ENCODE measurements around the gene TMEM258. TPM values are rescaled to one million over a fixed set of nuclear protein-coding genes. Genes with fewer than 3 reads are reported as not detected.

Gene TMEM258
- total and polyA plus RNA-seq, 9 of the 15 experiments (the other 6 are each of a cell fraction or from before 2014, with no cell fraction given) = 97.2 to 856 (median 231) TPM

DNA sequence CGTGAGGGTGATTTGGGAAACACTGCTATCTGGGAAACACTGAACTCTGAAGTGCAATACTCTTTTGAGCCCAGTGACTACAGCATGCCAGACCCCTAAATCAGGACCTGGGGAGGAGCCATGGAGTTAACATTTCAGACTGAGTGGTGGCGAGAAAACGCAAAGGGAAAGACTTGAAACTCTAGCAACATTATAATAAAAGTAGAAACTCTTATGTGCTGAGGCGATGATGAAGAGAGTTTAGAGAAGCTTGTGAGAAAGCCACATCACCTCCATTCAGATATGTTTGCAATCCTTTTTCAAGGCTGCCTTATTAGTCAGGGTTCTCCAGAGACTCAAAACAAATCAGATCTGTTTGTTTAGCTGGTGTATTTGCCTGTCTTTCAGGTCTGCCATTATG, 2.2 kb upstream of the TMEM258 start:
- TF ChIP-seq SIN3A (IDR thresholded peaks at IDR 0.05; ENCODE audit: borderline replicate concordance in 2 of 2, control insufficient read depth in 1 of 2, low read depth in 2 of 2, low read length in 2 of 2) (no peak), ZNF699 (CRISPR knock-in tag; IDR thresholded peaks at IDR 0.05; ENCODE audit: insufficient replicate concordance) (no peak), MTA2 (IDR thresholded peaks at IDR 0.05; ENCODE audit: low read depth) (no peak), MIER1 (IDR thresholded peaks at IDR 0.05; ENCODE audit: low read depth) (0 out of 2 replicates have a peak, but pooled peaks have one; percentile 66)
- FAIRE-seq = no peak
- H3K27me3 ChIP-seq (ENCODE audit: control insufficient read depth in 2 of 2, insufficient read depth in 2 of 2, low read length in 2 of 2) = no peaks in the 10 kb centered on the region
- H3K4me1 ChIP-seq (replicated peaks in 1 of 2; ENCODE audit: control insufficient read depth in 2 of 2, insufficient read depth in 2 of 2, low read length in 2 of 2) = peaks cover 25 to 33% of the 10 kb centered on the region in 2 experiments
- ChIA-PET POLR2A (no interaction called here), CTCF (ENCODE audit: low intra/inter-chr PET ratio) (no interaction called here)
- no peak overlapping the region for H3K4me3 ChIP-seq
- peaks cover 70% of the 10 kb centered on the region for H3K36me3 ChIP-seq (ENCODE audit: control insufficient read depth, insufficient read depth, low read length)
- in situ Hi-C loops (cut with MboI) (loop anchor here (5.0 kb wide), 1 partner anchor 47 kb away; no protein-coding TSS in a partner anchor), intact Hi-C loops (cut with micrococcal nuclease) (no loop called here)
- H3K79me2 ChIP-seq (ENCODE audit: control insufficient read depth, insufficient read depth, low read length) = peaks cover 94% of the 10 kb centered on the region
- WGBS (ENCODE audit: insufficient coverage, low coverage, missing lambda C conversion rate) = 67% methylated on average over 4 of the region's 4 CpGs
- H3K9me1 ChIP-seq (ENCODE audit: control insufficient read depth, insufficient read depth, low read length) = no peaks in the 10 kb centered on the region
- no TSS peak for BruUV-seq (replicated peaks)
- H3K9ac ChIP-seq (ENCODE audit: insufficient read depth in 1 of 2, low read depth in 2 of 2, low read length in 2 of 2) = peak overlapping the region; percentile 31 to 44; a peak in 3 of 4 replicates
- ATAC-seq = no peak
- H3K27ac ChIP-seq (ENCODE audit: extremely low read depth, low read depth, low read length) = peak overlapping the region; percentile 28; the same call in 1 of the 3 replicates
- H3K4me2 ChIP-seq (ENCODE audit: insufficient read depth, low read length) = peak overlapping the region; percentile 54
- no peaks in the 10 kb centered on the region for H3K9me3 ChIP-seq (replicated peaks; ENCODE audit: control insufficient read depth, insufficient read depth, low read depth, low read length)
- DNase-seq (ENCODE audit: extremely low read depth in 1 of 4, low spot score in 3 of 4) = no peak
- H2AFZ ChIP-seq (ENCODE audit: low read depth, low read length) = no peak overlapping the region
- H4K20me1 ChIP-seq (replicated peaks; ENCODE audit: control insufficient read depth, insufficient read depth, low read length) = no peaks in the 10 kb centered on the region; the same call in 1 of the 2 replicates

DNA sequence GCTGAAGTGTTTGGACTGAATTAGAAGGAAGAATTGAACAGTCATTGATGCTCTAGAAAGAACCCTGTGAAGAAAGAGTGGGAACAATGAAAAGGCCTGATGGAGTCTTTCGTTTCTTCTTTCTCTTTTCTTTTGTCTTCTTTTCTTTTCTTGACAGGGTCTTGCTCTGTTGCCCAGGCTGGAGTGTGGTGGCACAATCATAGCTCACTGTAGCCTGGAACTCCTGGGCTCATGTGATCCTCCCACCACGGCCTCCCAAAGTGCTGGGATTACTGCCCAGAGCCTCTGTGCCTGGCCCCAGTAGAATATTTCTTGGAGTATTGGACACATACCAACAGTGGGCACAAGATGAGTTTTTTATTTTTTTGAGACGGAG, 1.4 kb upstream of the TMEM258 start:
- Histone ChIP-seq H3K9ac (ENCODE audit: insufficient read depth in 1 of 2, low read depth in 2 of 2, low read length in 2 of 2) (peak overlapping the region; percentile 100; a peak in 3 of 4 replicates), H3K9me3 (replicated peaks; ENCODE audit: control insufficient read depth, insufficient read depth, low read depth, low read length) (no peaks in the 10 kb centered on the region), H4K20me1 (replicated peaks; ENCODE audit: control insufficient read depth, insufficient read depth, low read length) (no peaks in the 10 kb centered on the region; the same call in 1 of the 2 replicates), H3K4me2 (ENCODE audit: insufficient read depth, low read length) (peak overlapping the region; percentile 97), H3K27ac (ENCODE audit: extremely low read depth, low read depth, low read length) (peak overlapping the region; percentile 100), H3K4me1 (replicated peaks in 1 of 2; ENCODE audit: control insufficient read depth in 2 of 2, insufficient read depth in 2 of 2, low read length in 2 of 2) (peaks cover 22 to 28% of the 10 kb centered on the region in 2 experiments; a peak in 4 of 5 replicates), H3K4me3 (peak overlapping the region; percentile 83), H2AFZ (ENCODE audit: low read depth, low read length) (no peak overlapping the region), H3K27me3 (ENCODE audit: control insufficient read depth in 2 of 2, insufficient read depth in 2 of 2, low read length in 2 of 2) (no peaks in the 10 kb centered on the region), H3K36me3 (ENCODE audit: control insufficient read depth, insufficient read depth, low read length) (peaks cover 71% of the 10 kb centered on the region), H3K9me1 (ENCODE audit: control insufficient read depth, insufficient read depth, low read length) (no peaks in the 10 kb centered on the region), H3K79me2 (ENCODE audit: control insufficient read depth, insufficient read depth, low read length) (peaks cover 88% of the 10 kb centered on the region)
- DNase-seq (ENCODE audit: extremely low read depth in 1 of 4, low spot score in 3 of 4) = no peak
- in situ Hi-C loops (cut with MboI) = loop anchor here (5.0 kb wide), 1 partner anchor 47 kb away; no protein-coding TSS in a partner anchor
- intact Hi-C loops (cut with micrococcal nuclease) = no loop called here
- no peak for FAIRE-seq
- WGBS (ENCODE audit: insufficient coverage, low coverage, missing lambda C conversion rate) = 10% methylated on average over 3 of the region's 3 CpGs
- ChIA-PET CTCF (ENCODE audit: low intra/inter-chr PET ratio) (no interaction called here), POLR2A (interaction anchor here (0.8 to 2.9 kb wide), 11 partner anchors 8 to 170 kb away, joined by 3 to 23 read pairs (median 8); partner anchors contain the start of genes BEST1 and FADS3)
- TF ChIP-seq ZNF121 (CRISPR knock-in tag; conservative IDR thresholded peaks at IDR 0.05) = peak; percentile 90
- TF ChIP-seq, protein P1, sequence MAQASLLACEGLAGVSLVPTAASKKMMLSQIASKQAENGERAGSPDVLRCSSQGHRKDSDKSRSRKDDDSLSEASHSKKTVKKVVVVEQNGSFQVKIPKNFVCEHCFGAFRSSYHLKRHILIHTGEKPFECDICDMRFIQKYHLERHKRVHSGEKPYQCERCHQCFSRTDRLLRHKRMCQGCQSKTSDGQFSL (CRISPR knock-in tag; IDR thresholded peaks at IDR 0.05) = no peak
- TF ChIP-seq, protein P1 (tag; IDR thresholded peaks at IDR 0.05) = no peak
- peak; percentile 47 for TF ChIP-seq RBM25 (IDR thresholded peaks at IDR 0.05; ENCODE audit: low read depth, low read length, severe bottlenecking)
- TF ChIP-seq, protein P2, sequence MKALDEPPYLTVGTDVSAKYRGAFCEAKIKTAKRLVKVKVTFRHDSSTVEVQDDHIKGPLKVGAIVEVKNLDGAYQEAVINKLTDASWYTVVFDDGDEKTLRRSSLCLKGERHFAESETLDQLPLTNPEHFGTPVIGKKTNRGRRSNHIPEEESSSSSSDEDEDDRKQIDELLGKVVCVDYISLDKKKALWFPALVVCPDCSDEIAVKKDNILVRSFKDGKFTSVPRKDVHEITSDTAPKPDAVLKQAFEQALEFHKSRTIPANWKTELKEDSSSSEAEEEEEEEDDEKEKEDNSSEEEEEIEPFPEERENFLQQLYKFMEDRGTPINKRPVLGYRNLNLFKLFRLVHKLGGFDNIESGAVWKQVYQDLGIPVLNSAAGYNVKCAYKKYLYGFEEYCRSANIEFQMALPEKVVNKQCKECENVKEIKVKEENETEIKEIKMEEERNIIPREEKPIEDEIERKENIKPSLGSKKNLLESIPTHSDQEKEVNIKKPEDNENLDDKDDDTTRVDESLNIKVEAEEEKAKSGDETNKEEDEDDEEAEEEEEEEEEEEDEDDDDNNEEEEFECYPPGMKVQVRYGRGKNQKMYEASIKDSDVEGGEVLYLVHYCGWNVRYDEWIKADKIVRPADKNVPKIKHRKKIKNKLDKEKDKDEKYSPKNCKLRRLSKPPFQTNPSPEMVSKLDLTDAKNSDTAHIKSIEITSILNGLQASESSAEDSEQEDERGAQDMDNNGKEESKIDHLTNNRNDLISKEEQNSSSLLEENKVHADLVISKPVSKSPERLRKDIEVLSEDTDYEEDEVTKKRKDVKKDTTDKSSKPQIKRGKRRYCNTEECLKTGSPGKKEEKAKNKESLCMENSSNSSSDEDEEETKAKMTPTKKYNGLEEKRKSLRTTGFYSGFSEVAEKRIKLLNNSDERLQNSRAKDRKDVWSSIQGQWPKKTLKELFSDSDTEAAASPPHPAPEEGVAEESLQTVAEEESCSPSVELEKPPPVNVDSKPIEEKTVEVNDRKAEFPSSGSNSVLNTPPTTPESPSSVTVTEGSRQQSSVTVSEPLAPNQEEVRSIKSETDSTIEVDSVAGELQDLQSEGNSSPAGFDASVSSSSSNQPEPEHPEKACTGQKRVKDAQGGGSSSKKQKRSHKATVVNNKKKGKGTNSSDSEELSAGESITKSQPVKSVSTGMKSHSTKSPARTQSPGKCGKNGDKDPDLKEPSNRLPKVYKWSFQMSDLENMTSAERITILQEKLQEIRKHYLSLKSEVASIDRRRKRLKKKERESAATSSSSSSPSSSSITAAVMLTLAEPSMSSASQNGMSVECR (CRISPR knock-in tag; IDR thresholded peaks at IDR 0.05) = peak; percentile 29; the same call in 1 of the 2 replicates
- ATAC-seq = no peak
- no TSS peak for BruUV-seq (replicated peaks)

Data from K562 (cell line).